HG03520 (cell line): ENCODE data around the gene RALA.
"Not testable (repeated sequence)": the region's sequence is repeated elsewhere in the genome, so short reads cannot be mapped to it uniquely, and the experiment has no call there.

ENCODE experiments used
- ATAC-seq: cut with Tn5 transposase; IDR thresholded peaks from one replicate; pipeline ENCODE4 v1.9.1; 2021; ENCODE audit warnings: mild to moderate bottlenecking, moderate library complexity; ENCODE audit not compliant: unreplicated experiment

Gene RALA

DNA sequence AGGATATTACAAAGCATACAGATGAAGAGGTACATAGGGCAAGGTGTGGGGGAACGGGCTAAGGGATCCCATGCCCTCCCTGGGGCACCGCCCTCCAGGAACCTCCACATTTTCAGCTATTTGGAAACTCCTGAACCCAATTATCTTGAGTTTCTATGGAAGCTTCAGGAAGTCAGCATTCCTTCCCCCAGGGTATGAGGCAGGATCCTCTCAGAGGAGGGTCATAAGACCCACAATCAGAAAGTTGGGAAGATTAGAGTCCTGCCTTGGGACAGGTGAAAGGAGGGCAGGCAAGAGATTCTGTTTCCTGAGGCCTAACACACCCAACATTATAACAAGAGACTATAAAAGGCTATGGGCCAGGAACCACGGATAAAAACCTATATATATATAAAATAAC is 98.0 kb downstream of the RALA start:
- ATAC-seq, result no peak

DNA sequence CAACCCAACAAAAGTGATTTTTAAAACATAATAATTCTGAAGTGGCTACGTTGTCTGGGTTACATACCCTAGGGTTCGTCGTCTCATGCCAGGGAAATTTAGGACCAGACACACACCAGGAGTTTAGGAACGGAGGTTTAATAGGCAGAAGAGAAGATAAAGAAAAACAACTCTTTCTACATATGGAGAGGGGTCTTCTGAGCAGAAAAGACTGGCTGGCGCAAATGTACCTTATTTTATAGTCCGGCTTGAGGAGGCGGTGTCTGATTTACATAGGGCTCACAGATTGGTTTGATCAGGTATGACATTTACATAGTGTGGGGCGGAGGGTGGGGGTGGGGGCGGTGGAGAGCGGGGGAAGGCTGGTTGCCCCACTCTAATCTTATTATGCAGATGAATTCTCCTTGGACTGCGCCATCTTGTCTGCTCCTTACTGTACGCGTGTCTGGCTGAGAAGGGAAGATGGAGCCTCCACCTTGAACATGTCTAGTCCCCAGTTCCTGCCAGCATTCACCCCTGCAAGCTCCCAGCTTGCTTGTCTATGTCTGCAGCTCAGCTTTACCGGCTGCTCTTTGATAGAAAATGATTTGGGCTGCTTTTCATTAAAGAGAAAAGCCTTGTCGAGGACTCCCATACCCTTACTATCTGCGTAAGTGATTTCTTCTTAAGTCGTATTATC is 98.7 kb downstream of the RALA start:
- no peak for ATAC-seq

GRCh38 chr7:39727231-39728012 is 104.0 kb downstream of the RALA start:
- no peak for ATAC-seq

DNA sequence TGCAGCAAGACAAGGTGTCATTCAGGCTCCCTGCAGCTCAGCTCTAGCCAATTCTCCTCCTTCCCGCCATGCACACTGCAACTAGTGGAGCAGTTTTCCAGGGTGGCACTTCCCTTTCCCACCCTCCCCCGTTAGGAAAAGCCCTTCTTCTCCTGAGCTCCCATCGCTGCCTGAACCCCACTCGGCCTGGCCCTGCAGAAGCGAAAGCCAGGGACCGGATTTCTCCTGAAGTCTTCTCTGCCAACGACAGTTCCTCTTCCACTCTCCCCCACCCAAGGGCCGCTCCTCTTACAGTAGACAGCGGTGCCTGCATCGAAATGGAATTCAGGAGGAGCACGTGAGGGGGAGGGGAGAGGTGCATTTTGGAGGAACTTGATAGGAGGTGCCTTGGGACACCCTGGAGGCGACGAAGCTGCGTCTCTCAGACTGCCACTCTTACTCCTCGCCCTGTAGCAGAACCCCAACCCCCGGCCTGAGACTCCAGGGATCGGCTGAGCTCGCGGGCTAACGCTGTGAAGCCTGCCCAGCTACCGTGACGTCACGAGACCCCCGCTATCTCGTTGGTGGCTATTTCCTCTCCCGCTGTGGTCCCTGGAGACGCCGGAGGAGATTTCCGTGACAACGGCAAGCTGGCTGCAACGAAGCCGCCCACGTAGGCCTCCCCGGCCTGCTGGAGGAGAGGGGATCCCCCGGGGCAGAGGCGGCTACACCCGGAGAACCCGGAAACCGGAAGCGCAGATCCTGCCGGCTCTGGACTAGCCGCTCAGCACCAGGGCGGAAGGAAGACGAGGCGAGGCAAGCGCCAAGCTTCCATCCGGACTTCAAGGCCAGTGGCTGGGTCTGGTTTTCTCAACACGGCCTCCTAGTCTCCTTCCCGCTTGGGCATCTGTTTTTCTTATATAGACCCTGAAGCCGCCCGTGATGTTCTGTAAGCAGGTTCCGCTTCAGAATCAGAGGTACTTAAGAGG is 109.7 kb downstream of the RALA start:
- ATAC-seq, result peak; percentile 93

DNA sequence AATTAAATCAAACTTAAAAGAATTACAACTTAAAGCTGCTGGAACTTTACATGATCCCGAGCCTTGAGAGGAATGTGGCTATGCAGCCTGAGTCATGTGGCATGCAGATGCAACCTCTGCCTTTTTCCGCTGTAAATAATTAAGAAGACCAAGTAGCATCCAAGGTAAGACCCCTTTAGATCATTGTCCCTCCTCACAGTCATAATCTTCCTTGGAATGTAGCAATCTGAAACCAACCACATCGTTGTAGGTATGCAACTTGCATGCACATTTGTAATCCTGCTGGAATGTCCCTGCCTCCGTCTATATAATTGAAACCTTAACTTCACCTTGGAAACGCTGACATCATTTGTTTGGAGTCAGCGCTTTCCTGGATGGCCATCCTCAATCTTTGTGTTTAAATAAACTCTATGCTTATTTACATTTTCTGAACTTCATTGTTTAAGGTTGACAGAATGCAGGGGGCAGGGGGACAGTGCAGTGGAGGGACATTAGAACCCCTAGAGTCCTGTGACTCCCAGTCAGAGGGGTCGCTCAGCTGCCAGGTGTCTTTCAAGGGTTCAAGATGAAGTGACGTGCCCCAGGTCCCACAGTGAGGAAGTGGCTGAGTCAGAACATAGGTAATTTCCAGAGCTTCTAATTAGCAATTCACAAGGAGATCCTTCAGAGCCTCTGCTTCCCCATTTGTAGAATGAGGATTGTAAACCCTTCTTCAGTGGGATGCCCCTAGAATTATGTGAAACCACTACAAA is 110.7 kb downstream of the RALA start:
- ATAC-seq, result no peak

- ATAC-seq, result no peak
These were observed 111.2 kb downstream of the RALA start for GRCh38 chr7:39734633-39735004.

DNA sequence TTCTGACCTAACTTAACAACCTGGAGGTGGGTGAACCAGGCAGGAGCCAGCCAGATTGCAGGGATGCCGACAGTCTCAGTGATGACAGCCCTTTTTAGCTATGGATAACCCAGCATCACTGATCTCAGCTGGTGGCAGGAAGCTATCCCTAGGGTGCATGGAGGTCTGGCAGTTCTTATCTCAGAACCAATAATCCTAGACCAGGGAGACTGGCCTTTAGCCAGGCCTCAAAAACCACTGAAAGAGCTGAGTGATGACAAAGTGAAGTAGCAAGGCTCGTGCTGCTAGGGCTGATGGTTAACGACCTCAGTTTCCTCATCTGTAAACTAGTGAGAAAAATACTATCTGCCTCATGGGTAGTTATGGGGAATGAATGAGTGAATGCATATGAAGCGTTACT is 112.5 kb downstream of the RALA start:
- no peak for ATAC-seq

- no peak for ATAC-seq
These were observed 118.7 kb downstream of the RALA start for GRCh38 chr7:39741942-39742623.

DNA sequence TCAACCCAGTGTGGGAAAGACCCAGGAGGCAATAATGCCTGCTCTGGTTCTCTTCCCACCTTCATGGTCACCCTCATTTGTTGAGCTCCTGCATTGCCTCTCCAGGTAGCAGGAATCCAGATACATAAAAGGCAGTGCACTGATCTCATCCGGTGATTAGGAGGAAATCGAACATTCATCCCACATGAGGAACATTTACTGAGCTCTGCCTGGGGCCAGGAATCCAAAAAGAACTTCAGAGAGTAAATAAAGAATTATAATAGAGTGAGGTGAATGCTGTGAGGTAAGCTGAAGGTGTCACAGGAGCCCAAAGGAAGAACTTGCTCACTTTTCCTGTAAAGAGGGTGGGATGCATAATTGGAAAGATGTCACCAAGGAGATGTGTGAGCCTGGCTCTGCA is 121.2 kb downstream of the RALA start:
- no peak for ATAC-seq

GRCh38 chr7:39745320-39745719 is 121.9 kb downstream of the RALA start:
- ATAC-seq, result no peak

GRCh38 chr7:39746103-39746819 is 122.9 kb downstream of the RALA start:
- no peak for ATAC-seq

- no peak for ATAC-seq
These were observed 125.8 kb downstream of the RALA start for GRCh38 chr7:39749177-39749576.

DNA sequence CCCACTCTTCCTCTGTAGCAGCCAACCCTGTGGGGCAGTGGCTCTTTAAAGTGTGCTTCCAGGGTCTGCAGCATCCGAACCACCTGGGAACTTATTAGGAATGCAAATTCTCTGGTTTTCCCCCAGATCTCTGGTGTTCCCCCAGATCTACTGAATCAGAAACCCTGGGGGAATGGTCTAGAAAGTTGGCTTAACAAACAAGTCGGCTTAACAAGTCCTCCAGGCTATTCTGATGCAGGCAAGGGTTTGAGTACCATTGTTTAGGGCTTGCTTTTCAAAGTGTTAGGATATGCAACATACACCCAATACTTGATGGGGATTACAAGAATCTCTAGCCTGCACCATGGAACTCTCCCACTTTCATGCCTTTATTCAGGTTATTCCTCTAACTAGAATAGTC is 126.3 kb downstream of the RALA start:
- no peak for ATAC-seq

- no peak for ATAC-seq
These were observed 127.1 kb downstream of the RALA start for GRCh38 chr7:39750253-39751077.

GRCh38 chr7:39753237-39753636 is 129.9 kb downstream of the RALA start:
- not testable (repeated sequence) for ATAC-seq

DNA sequence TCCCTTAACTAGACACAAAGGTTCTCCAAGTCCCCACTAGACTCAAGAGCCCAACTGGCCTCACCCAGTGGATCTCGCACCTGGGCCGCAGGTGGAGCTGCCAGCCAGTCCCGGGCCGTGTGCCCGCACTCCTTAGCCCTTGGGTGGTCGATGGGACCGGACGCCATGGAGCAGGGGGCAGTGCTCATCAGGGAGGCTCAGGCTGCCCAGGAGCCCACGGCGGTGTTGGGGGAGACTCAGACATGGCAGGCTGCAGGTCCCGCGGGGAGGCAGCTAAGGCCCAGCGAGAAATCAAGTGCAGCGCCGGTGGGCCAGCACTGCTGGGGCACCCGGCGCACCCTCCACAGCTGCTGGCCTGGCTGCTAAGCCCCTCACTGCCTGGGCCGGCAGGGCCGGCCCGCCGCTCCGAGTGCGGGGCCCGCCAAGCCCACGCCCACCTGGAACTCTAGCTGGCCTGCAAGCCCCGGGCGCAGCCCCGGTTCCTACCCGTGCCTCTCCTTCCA is 130.5 kb downstream of the RALA start:
- no peak for ATAC-seq

DNA sequence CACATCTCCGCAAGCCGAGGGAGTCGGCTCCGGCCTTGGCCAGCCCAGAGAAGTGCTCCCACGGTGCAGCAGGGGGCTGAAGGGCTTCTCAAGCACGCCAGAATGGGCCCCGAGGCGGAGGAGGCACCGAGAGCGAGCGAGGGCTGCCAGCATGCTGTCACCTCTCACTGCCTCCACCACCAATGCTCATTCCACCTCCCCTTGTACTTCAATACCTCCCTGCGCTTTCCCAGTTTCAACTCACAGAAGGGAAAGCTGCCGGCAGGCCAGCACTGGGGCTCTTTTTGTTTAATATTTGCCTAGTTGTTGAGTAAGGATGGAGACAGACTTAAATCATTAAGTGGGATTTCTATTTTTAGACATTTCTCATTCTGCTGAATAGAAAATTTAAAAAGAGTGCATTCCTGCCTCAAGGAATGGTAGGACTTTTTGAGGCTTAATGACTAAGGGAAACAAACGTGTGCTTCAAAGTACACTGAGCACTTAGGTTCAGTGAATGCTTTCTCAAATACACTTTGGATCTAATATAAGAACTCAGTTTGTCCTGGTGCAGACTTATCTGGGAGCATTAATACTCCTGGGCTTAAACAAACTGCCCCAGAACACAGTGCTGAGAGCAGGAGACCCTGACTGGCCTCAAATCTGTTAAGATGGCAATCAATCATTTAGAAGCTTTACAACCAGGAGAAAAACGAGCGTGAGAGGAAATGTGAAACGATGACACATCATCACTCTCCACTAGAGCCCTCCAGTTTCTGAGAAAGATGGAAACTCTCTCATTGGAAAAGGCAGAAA is 131.2 kb downstream of the RALA start:
- no peak for ATAC-seq

- no peak for ATAC-seq
These were observed 134.2 kb downstream of the RALA start for GRCh38 chr7:39757604-39758003.
